Epithelial cell of prostate (primary cell): ENCODE measurements around the gene CA10.

ENCODE experiments used
- DNase-seq: peaks from one replicate; pipeline ENCODE4 v3.0.0-alpha.2; 2011; ENCODE audit warnings: low read depth, low spot score
- H3K27ac ChIP-seq: fragments of 450-650 bp; 2 replicates; pipeline ENCODE4 v1.5.1; 2017; ENCODE audit warnings: mild to moderate bottlenecking

CA10 gene

GRCh38 chr17:51797150-51797549 lies 361.4 kb downstream of the CA10 start:
- no peak for DNase-seq
- H3K27ac ChIP-seq, result no peak overlapping the region

- DNase-seq, result no peak
- no peak overlapping the region for H3K27ac ChIP-seq
Measured at GRCh38 chr17:51796026-51796425, 362.5 kb downstream of the CA10 start.

GRCh38 chr17:51795401-51795800 lies 363.1 kb downstream of the CA10 start:
- no peak for DNase-seq

GRCh38 chr17:51794466-51794865 lies 364.0 kb downstream of the CA10 start:
- no peak overlapping the region for H3K27ac ChIP-seq
- no peak for DNase-seq

More at GRCh38 chr17:51795401-51795800, 363.1 kb downstream of the CA10 start:
- no peak overlapping the region for H3K27ac ChIP-seq

GRCh38 chr17:51793686-51794085 lies 364.8 kb downstream of the CA10 start:
- no peak overlapping the region for H3K27ac ChIP-seq
- no peak for DNase-seq

GRCh38 chr17:51778842-51779241 lies 379.7 kb downstream of the CA10 start:
- no peak for DNase-seq
- H3K27ac ChIP-seq, result no peak overlapping the region

- H3K27ac ChIP-seq, result peak overlapping the region; percentile 12
- no peak for DNase-seq
Measured at GRCh38 chr17:51770027-51770759, 388.3 kb downstream of the CA10 start.

GRCh38 chr17:51769231-51769630 lies 389.3 kb downstream of the CA10 start:
- DNase-seq, result no peak
- no peak overlapping the region for H3K27ac ChIP-seq

GRCh38 chr17:51768706-51769105 lies 389.8 kb downstream of the CA10 start:
- H3K27ac ChIP-seq, result no peak overlapping the region
- DNase-seq, result no peak

GRCh38 chr17:51767287-51767686 lies 391.2 kb downstream of the CA10 start:
- no peak overlapping the region for H3K27ac ChIP-seq
- DNase-seq, result no peak

GRCh38 chr17:51765282-51766135 lies 393.0 kb downstream of the CA10 start:
- no peak for DNase-seq
- H3K27ac ChIP-seq, result no peak overlapping the region

GRCh38 chr17:51764387-51764971 lies 394.0 kb downstream of the CA10 start:
- DNase-seq, result no peak
- no peak overlapping the region for H3K27ac ChIP-seq

GRCh38 chr17:51763058-51763457 lies 395.5 kb downstream of the CA10 start:
- no peak for DNase-seq

GRCh38 chr17:51761105-51761504 lies 397.4 kb downstream of the CA10 start:
- no peak overlapping the region for H3K27ac ChIP-seq
- no peak for DNase-seq

More at GRCh38 chr17:51763058-51763457, 395.5 kb downstream of the CA10 start:
- H3K27ac ChIP-seq, result no peak overlapping the region

GRCh38 chr17:51759260-51759659 lies 399.3 kb downstream of the CA10 start:
- no peak overlapping the region for H3K27ac ChIP-seq
- DNase-seq, result no peak

- H3K27ac ChIP-seq, result no peak overlapping the region
- no peak for DNase-seq
Measured at GRCh38 chr17:51751072-51751471, 407.4 kb downstream of the CA10 start.

GRCh38 chr17:51748749-51749604 lies 409.5 kb downstream of the CA10 start:
- H3K27ac ChIP-seq, result peak overlapping the region; percentile 3
- DNase-seq, result no peak

- DNase-seq, result no peak
Measured at GRCh38 chr17:51746421-51746820, 412.1 kb downstream of the CA10 start.

GRCh38 chr17:51745993-51746392 lies 412.5 kb downstream of the CA10 start:
- DNase-seq, result peak; percentile 48
- H3K27ac ChIP-seq, result peak overlapping the region; percentile 48

More at GRCh38 chr17:51746421-51746820, 412.1 kb downstream of the CA10 start:
- H3K27ac ChIP-seq, result peak overlapping the region; percentile 48

GRCh38 chr17:51743477-51743876 lies 415.0 kb downstream of the CA10 start:
- H3K27ac ChIP-seq, result no peak overlapping the region
- no peak for DNase-seq
